HUDEP-2 (cell line): ENCODE measurements around the gene FAM98B.

Source experiments
- DNase-seq, 76 experiments: peaks; one replicate each; lab custom pipeline; 2025; ENCODE audit not compliant: unreplicated experiment in 76 of 76; lab: John Stamatoyannopoulos, UW

The FAM98B gene

DNA sequence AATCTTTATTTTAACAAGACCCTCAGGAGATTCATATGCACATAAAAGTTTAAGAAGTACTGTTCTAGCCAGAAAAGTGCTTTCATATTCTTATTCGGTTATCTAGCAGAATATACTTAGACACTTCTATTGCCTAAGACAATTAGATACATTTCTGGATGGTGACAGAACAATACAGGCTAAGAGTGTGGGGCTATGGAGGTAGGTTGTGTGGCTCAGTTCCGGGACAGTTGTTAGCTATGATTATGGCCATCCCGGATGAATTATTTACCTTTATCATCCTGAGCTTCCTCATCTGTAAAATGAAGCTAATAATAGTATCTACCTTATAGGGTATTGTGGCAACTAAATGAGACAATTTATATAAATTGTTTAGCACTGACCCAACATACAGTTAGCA, 6.6 kb downstream of the FAM98B start:
- DNase-seq = no peak

DNA sequence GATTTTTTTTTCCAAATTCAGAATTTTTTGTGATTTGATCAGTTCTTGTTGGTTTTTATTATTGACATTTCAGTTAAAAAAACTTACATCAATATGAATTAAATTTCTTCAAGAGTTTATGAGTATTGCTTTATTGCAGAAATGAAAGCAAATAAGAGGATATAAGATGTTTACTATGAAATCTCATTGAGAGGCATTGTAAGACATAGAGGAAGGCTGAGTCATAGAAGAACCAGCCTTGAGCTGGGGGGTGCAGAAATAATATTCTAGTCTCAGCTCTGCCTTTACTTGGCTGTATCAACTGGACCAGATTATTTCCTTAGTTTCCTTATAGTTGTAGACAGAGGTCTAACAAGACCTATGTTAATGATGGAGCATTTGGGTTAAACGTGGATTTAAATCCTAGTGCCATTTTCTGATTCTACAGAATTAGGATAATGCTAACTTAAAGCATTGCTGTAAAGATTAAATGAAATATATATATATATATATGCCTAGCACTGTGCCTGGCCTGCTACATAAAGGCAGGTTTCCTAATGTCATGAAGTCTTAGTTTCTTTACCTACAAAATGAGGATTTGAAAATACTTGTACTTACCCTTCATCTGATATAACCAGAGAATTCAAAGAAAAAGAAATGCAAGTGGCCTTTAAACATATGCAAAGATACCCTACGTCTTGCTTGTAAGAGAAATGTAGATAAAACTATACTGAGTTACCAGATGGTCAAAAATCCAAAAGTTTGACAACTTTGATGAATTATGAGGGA, 7.3 kb downstream of the FAM98B start:
- DNase-seq = no peak

- DNase-seq = no peak
Measured at GRCh38 chr15:38463893-38464292, 10.0 kb downstream of the FAM98B start.

GRCh38 chr15:38464675-38465074, 10.7 kb downstream of the FAM98B start:
- no peak for DNase-seq

DNA sequence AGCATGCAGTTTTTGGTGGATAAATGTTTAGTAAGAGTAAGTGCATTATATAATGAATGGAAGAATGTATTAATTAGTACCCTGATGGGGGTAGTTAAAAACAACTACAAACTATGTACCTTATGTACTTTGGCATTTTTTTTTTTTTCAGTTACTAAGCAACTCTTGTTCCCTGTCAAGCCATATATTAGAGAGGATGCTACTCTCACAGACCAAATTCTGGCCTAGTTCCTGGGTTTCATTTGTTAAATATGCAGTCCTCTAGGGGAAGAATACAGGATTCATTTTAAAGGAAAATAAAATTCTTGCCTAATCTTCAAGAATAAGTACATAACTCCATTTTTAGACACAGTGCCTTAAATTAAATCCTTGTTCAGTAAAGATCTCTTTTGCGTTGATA, 16.9 kb downstream of the FAM98B start:
- DNase-seq = no peak

DNA sequence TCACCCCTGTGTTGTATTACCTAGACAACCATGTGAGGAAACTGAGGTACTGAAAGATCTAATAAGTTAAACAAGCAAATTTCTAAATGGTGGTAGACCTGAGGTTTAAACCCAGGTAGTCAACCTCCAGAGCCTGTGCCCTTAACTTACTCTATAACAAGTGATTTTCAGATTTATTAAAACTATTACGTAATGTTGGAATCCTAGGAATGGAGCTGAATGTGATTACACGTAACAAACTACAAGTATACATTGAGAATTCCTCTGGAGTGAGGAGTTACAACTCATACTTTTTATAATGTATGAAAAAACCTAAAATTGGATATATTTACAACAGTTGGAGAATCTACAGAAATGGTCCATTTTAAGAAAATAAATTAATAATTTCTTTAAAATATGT, 18.0 kb downstream of the FAM98B start:
- no peak for DNase-seq

DNA sequence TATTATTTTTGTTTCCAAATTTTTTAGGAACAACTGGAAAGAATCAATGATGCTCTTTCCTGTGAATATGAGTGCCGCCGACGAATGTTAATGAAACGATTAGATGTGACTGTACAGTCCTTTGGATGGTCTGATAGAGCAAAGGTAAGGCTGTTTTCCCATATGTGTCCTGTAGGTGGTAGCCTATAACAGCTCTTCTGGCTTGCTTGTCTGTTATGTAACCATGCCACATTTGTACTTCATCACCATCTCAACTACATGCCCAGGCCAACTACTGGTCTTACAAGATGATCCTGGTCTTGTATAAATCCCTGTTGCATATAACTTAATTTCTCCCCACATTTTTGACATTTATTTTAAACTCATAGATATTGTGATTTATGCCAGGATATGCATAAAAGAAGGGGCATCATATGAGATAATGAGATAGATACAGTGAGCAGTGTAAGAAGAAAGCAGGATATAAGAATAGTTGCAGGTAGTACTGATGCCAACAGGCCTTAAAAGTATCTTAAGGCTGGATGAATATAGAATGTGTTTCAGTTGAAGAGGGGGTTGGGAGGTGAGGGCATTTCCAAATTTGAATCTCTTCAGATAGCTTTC, 20.3 kb downstream of the FAM98B start:
- DNase-seq = peak in 19 of 76 experiments; percentile 1 to 45 (median 17)

DNA sequence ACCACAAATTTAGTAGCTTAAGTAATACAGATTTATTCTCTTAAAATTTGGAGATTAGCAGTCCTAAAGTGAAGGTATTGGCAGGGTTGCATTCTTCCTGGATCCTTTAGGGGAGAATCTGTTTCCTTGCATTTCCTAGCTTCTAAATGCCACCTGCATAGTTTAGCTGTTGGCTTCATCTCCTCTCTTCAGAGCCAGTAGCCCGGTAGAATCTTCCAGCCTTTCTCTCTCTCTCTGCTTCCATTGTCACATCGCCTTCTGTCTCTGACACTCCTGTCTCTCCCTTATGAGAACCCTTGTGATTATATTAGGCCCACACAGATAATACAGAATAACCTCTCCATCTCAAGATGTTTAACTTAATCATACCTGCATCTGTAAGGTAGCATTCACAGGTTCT, 21.4 kb downstream of the FAM98B start:
- DNase-seq = no peak

DNA sequence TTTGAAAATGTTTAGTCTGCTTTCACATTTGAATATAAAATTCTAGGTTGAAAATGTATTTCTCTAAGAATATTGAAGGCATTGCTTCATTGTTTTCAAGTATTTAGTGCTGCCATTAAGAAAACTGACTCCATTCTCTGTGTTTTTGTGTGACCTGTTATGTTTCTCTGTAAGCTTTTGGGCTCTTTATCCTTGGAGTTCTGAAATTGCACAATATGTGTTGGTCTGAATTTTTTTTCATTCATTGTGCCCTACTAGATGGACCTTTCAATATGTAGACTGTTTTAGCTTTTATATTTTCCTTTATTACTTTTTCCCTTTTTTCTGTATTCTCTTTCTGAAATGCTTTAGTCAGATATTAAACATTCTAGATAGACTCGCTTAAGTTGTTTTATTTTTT, 22.2 kb downstream of the FAM98B start:
- no peak for DNase-seq

DNA sequence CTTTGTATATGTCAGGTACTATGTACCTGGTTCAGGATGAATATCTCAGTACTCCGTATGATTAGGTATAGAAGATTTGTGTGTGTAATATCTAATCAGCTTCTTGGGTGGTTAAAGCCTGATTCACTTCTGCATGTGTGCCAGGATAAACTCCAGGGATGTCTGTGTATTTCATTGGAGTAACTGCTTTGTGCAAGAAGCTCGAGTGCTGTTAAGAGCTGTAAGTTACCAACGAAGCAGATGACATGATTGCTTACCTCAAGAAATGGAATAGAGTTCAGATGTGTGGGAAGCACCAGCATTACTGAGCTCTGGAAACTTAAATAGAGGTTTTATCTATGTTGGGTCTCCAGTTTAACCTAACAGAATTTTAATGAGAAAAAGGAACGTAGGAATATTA, 23.7 kb downstream of the FAM98B start:
- DNase-seq = no peak

- DNase-seq = no peak
Measured at GRCh38 chr15:38479266-38479665, 25.3 kb downstream of the FAM98B start.

- no peak for DNase-seq
Measured at GRCh38 chr15:38479756-38480155, 25.8 kb downstream of the FAM98B start.

GRCh38 chr15:38481113-38481512, 27.2 kb downstream of the FAM98B start:
- DNase-seq = no peak

DNA sequence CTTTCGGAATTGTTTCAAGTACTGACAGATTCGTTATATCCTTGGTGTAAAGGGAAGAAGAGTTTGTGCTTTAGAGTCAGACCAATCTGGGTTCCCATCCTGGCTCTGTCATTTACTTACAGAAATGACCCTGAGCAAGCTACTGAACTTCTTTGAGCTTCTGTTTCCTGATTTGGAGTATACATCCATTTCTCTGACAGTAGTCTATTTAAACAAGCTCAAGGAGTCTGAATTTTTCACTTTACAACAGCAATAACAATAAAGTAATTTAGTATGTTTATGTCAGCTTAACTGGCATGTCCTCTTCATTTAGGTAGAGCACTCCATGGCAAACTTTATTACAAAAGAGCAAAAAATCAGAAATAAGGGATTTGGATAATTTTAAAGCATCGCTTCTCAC, 27.8 kb downstream of the FAM98B start:
- no peak for DNase-seq

DNA sequence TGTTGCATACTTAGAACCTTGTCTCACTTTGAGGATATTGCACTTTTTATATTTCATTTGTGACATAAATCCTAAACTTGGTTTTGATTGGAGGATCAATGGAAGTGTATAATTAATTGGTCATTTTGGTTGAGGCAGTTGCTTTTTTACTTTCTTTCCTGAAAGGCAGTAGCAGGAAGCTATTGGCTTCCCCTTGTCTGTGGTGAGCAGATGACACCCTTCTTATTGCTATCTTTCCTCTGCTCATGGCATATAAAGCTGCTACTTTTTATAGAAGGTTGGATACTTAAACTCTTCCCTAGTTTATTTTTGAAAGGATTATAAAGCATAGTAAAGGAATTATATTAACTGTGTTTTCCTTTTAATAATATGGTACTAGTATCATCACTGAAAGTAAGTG, 28.6 kb downstream of the FAM98B start:
- DNase-seq = no peak

- no peak for DNase-seq
Measured at GRCh38 chr15:38486936-38487335, 33.0 kb downstream of the FAM98B start.

DNA sequence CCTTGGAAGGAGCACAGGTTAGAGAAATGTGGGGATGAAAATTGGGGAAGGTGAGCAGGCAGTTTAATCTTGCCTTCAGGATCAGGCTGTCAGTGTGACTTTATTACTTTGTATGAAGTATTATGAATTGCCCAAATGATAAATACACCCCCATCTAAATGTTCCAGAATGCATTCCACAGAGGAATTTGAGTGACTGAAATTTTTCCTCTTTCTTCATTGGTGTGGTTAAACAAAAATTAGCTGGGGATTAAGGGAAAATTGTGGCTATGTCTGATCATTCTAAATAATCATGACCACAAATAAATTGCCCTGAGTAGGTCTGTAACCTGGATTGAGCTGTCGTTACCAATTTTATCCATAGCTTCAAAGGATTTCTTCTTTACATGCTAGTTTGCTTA, 33.5 kb downstream of the FAM98B start:
- no peak for DNase-seq

DNA sequence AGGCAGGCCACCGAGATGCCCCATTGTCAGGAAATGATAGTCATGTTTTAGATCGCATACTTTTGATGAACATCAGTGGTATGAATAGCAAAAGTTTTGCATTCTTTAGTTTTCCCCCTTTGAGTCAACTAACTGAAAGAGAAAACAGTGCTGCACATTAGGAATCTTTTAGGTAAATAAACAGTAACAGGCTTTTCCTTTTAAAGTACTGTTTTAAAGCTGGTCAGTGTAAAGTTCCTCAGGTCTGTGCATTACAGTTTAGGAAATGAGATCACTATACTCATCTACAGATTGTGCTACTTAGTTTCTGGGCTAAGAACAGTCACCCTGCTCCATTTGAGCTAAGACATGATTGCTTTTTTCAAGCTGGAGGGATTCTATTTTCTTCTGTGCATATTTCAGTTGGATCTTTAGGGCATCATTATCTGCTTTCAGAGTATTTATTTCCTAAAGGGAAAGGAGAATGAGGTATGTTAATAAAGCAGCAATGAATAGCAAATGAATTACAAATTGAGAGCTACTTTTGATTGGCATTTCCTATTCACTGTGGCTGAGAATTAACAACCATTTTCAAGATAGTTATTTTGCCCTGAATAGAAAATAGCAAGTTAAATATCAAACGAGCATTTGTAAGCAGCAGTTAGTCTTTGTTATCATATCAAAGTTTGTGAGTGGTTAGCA, 36.5 kb downstream of the FAM98B start:
- no peak for DNase-seq

- DNase-seq = no peak
Measured at GRCh38 chr15:38496151-38496550, 42.2 kb downstream of the FAM98B start.

DNA sequence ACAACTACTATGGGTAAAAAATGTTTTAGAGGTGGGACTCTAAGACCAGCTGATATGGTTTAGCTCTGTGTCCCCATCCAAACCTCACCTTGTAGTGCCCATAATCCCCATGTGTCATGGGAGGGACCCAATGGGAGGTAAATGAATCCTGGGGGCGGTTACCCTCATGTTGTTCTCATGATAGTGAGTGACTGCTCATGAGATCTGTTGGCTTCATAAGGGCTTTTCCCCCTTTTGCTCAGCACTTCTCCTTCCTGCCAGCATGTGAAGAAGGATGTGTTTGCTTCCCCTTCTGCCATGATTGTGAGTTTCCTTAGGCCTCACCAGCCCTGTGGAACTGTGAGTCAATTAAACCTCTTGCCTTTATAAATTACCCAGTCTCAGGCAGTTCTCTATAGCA, 45.7 kb downstream of the FAM98B start:
- peak in 1 of 76 experiments; percentile 4 for DNase-seq

DNA sequence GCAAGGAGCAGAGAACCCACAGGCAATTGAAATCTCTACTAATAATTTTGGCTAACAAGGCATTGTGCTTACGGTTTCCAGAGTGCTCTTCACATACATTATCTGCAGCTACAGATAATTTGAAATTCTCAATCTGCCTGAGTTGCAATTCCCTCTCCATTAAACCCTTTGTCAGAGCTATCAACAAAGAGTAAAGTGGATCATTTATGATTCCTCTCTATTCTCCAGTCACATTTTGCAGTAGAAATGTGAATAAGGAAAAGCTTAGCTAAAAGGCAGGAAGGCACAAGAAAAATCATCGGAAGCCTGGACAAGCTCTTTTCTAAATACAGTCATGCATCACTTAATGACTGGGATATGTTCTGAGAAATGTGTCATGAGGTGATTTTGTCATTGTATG, 49.6 kb downstream of the FAM98B start:
- no peak for DNase-seq
